K562 (cell line): ENCODE data around the gene OR10T2. TPM values are rescaled to one million over a fixed set of nuclear protein-coding genes. Genes with fewer than 3 reads are reported as not detected.

Source experiments
- ATAC-seq: fragments of 200-7000 bp; cut with Tn5 transposase; 3 replicates; pipeline ENCODE4 v1.9.1; 2020; ENCODE audit warnings: moderate library complexity
- BruUV-seq: library from RNA; stranded (reverse); fragments of 400-500 nt; replicated peaks from 2 replicates; lab custom pipeline; 2021; lab: Mats Ljungman, UMichigan
- CTCF ChIA-PET: fragments of 300-600 bp; formaldehyde crosslinking; extraction: SDS; loops from one replicate; lab custom pipeline; 2021; ENCODE audit warnings: low intra/inter-chr PET ratio; lab: Yijun Ruan, JAX
- POLR2A ChIA-PET: fragments of 300-600, 350-650 bp; sonication (Branson Sonifier 250); formaldehyde crosslinking; extraction: SDS; loops from one replicate; lab custom pipeline; 2021; ENCODE audit warnings: antibody characterized with exemption, inconsistent platforms; lab: Yijun Ruan, JAX
- DNase-seq, 4 experiments: peaks; one replicate each; pipeline versions ENCODE4 v3.0.0 to v3.0.0-alpha.2; 2011 to 2018; ENCODE audit warnings: low spot score in 3 of 4, mixed read lengths in 3 of 4; ENCODE audit errors: extremely low read depth in 1 of 4
- FAIRE-seq: peaks from 2 replicates; lab custom pipeline; 2011; peaks lifted over from hg19 to GRCh38; lab: Jason Lieb, UNC
- H2AFZ ChIP-seq: 2 replicates; pipeline ENCODE4 v1.6.0; 2011; ENCODE audit warnings: low read depth, low read length, control low read depth, inconsistent platforms
- H3K27ac ChIP-seq: fragments of 200-600 bp; 3 replicates; pipeline ENCODE4 v1.8.0; 2011; ENCODE audit warnings: low read depth, mild to moderate bottlenecking, control low read depth, inconsistent platforms, low read length, moderate library complexity, mixed read lengths; ENCODE audit errors: extremely low read depth
- H3K27me3 ChIP-seq, 2 experiments: fragments of 300-600 bp in 1 of 2; 2 replicates in 1 of 2; 3 replicates in 1 of 2; pipeline versions ENCODE4 v1.6.0 to v1.8.0; 2011; ENCODE audit warnings: inconsistent platforms in 2 of 2, low read length in 2 of 2, mild to moderate bottlenecking in 1 of 2, mixed read lengths in 1 of 2, moderate library complexity in 1 of 2; ENCODE audit not compliant: control insufficient read depth in 2 of 2, insufficient read depth in 2 of 2
- H3K36me3 ChIP-seq: fragments of 300-600 bp; 3 replicates; pipeline ENCODE4 v1.8.0; 2011; ENCODE audit warnings: mild to moderate bottlenecking, low read length, inconsistent platforms; ENCODE audit not compliant: control insufficient read depth, insufficient read depth
- H3K4me1 ChIP-seq, 2 experiments: fragments of 200-600 bp in 1 of 2; replicated peaks in 1 of 2; 2 replicates in 1 of 2; 3 replicates in 1 of 2; pipeline versions ENCODE4 v1.5.1 to v1.8.0; 2011; ENCODE audit warnings: inconsistent platforms in 2 of 2, low read length in 2 of 2, mild to moderate bottlenecking in 1 of 2, mixed read lengths in 1 of 2, moderate library complexity in 1 of 2; ENCODE audit not compliant: control insufficient read depth in 2 of 2, insufficient read depth in 2 of 2
- H3K4me2 ChIP-seq: 2 replicates; pipeline ENCODE4 v1.6.1; 2011; ENCODE audit warnings: low read length, control low read depth, inconsistent platforms, mixed read lengths; ENCODE audit not compliant: insufficient read depth
- H3K4me3 ChIP-seq: fragments of 200-600 bp; sonication (generic), shearing (Covaris generic); 2 replicates; pipeline ENCODE4 v1.5.1; 2016; ENCODE audit warnings: control low read depth, inconsistent platforms
- H3K79me2 ChIP-seq: fragments of 200-600 bp; 3 replicates; pipeline ENCODE4 v1.8.0; 2011; ENCODE audit warnings: low read length, inconsistent platforms; ENCODE audit not compliant: control insufficient read depth, insufficient read depth
- H3K9ac ChIP-seq, 2 experiments: 2 replicates each; pipeline versions ENCODE4 v1.6.0 to v1.6.1; 2011; ENCODE audit warnings: low read depth in 2 of 2, low read length in 2 of 2, control low read depth in 1 of 2, inconsistent platforms in 1 of 2, mild to moderate bottlenecking in 1 of 2, mixed read lengths in 1 of 2; ENCODE audit not compliant: insufficient read depth in 1 of 2
- H3K9me1 ChIP-seq: one replicate; pipeline ENCODE4 v1.6.0; 2011; ENCODE audit warnings: inconsistent platforms, mild to moderate bottlenecking, low read length, moderate library complexity; ENCODE audit not compliant: control insufficient read depth, insufficient read depth
- H3K9me3 ChIP-seq: replicated peaks from 2 replicates; pipeline ENCODE4 v1.5.1; 2011; ENCODE audit warnings: low read depth, low read length, inconsistent platforms; ENCODE audit not compliant: control insufficient read depth, insufficient read depth
- H4K20me1 ChIP-seq: replicated peaks from 2 replicates; pipeline ENCODE4 v1.6.1; 2011; ENCODE audit warnings: low read length, inconsistent platforms, mixed read lengths; ENCODE audit not compliant: control insufficient read depth, insufficient read depth
- ARNT ChIP-seq, 2 experiments: fragments of 450-650 bp; IDR thresholded peaks; 2 replicates each; pipeline ENCODE4 v1.6.1; 2016; ENCODE audit warnings: mild to moderate bottlenecking in 1 of 2
- DNMT1 ChIP-seq: fragments of 450-650 bp; IDR thresholded peaks from 2 replicates; pipeline ENCODE4 v1.6.1; 2016; ENCODE audit warnings: antibody characterized with exemption, mild to moderate bottlenecking
- ELF4 ChIP-seq: fragments of 450-650 bp; formaldehyde crosslinking; IDR thresholded peaks from 2 replicates; pipeline ENCODE4 v1.4.0; 2022; ENCODE audit warnings: missing genetic modification characterization
- GTF2F1 ChIP-seq: IDR thresholded peaks from 2 replicates; pipeline ENCODE4 v1.6.1; 2011; ENCODE audit warnings: low read depth, low read length, improper control_type of control experiment
- RBM22 ChIP-seq: fragments of 200-400 bp; formaldehyde crosslinking; IDR thresholded peaks from 2 replicates; pipeline ENCODE4 v1.6.1; 2018; ENCODE audit warnings: low read length, low read depth; ENCODE audit not compliant: poor library complexity, severe bottlenecking
- STAT5B ChIP-seq: fragments of 250-450 bp; sonication (Bioruptor Pico); IDR thresholded peaks from 2 replicates; pipeline ENCODE4 v1.8.0; 2021; ENCODE audit warnings: mild to moderate bottlenecking, inconsistent platforms
- TCF3 ChIP-seq: sonication (generic); formaldehyde crosslinking; IDR thresholded peaks from 2 replicates; pipeline ENCODE4 v1.4.0; 2020; ENCODE audit warnings: mild to moderate bottlenecking, missing genetic modification reagents
- ZC3H8 ChIP-seq: fragments of 450-650 bp; IDR thresholded peaks from 2 replicates; pipeline ENCODE4 v1.6.1; 2017
- ZNF551 ChIP-seq: fragments of 250-450 bp; sonication (Bioruptor Pico); IDR thresholded peaks from 2 replicates; pipeline ENCODE4 v1.5.0; 2021; ENCODE audit warnings: mild to moderate bottlenecking, moderate library complexity
- in situ Hi-C: fragments of 300-500 bp; cut with MboI; formaldehyde crosslinking; loops from 4 replicates; pipeline ENCODE4 v1.15.0; 2018; ENCODE audit warnings: inconsistent platforms, mixed read lengths
- intact Hi-C: fragments of 100-400 bp; cut with micrococcal nuclease; formaldehyde crosslinking; loops from 2 replicates; pipeline ENCODE4 v1.14.2; 2022
- polyA plus RNA-seq, 8 experiments: library from polyadenylated mRNA; depleted of rRNA in 4 of 8; stranded (reverse) in 5 of 8; unstranded in 3 of 8; fragments of >200 nt; fragmentation: Nextera tagmentation in 2 of 8; fragmentation: Illumina TruSeq in 1 of 8; extraction: Ambion mirVana in 2 of 8; extraction: Trizol in 1 of 8; gene quantifications; 2 replicates each; pipeline versions ENCODE4 v1.2.1 to v1.2.3, GENCODE V29; 2011 to 2014; ENCODE audit warnings: inconsistent platforms in 1 of 8, missing spikeins in 1 of 8
- total RNA-seq, 7 experiments: library from RNA; depleted of rRNA in 6 of 7; stranded (reverse); fragments of >200 nt in 6 of 7; fragmentation: Illumina TruSeq in 2 of 7; extraction: Trizol in 2 of 7; gene quantifications; 2 replicates each; pipeline versions ENCODE4 v1.2.1 to v1.2.3, GENCODE V29; 2011 to 2021; ENCODE audit warnings: low replicate concordance in 1 of 7
- TF ChIP-seq, protein P1 (sequence below): fragments of 250-450 bp; sonication (Bioruptor Pico); IDR thresholded peaks from 2 replicates; pipeline ENCODE4 v1.5.0; 2022; ENCODE audit warnings: mild to moderate bottlenecking
- TF ChIP-seq, protein P2 (sequence below), 2 experiments: fragments of 250-450 bp in 1 of 2; fragments of 450-650 bp in 1 of 2; sonication (Bioruptor Pico) in 1 of 2; IDR thresholded peaks; 2 replicates each; pipeline versions ENCODE4 v1.6.1 to v1.8.0; 2016 to 2021; ENCODE audit warnings: mild to moderate bottlenecking in 2 of 2, moderate library complexity in 2 of 2, missing compliant biosample characterization in 1 of 2, missing genetic modification characterization in 1 of 2
- TF ChIP-seq, protein P3 (sequence below), 2 experiments: fragments of 450-650 bp; IDR thresholded peaks; 2 replicates each; pipeline ENCODE4 v1.6.1; 2018; ENCODE audit warnings: mild to moderate bottlenecking in 2 of 2, low read depth in 1 of 2; ENCODE audit not compliant: partially characterized antibody in 2 of 2
- TF ChIP-seq, protein P4 (sequence below): fragments of 150-350 bp; conservative IDR thresholded peaks from 2 replicates; pipeline ENCODE4 v1.6.1; 2014; ENCODE audit warnings: low read length
- TF ChIP-seq, protein P5 (sequence below): sonication (generic); formaldehyde crosslinking; IDR thresholded peaks from 2 replicates; pipeline ENCODE4 v1.8.0; 2022; ENCODE audit warnings: mild to moderate bottlenecking, missing genetic modification reagents

The OR10T2 gene
- total and polyA plus RNA-seq, 9 of the 15 experiments (the other 6 are each of a cell fraction or from before 2014, with no cell fraction given) = not detected

DNA sequence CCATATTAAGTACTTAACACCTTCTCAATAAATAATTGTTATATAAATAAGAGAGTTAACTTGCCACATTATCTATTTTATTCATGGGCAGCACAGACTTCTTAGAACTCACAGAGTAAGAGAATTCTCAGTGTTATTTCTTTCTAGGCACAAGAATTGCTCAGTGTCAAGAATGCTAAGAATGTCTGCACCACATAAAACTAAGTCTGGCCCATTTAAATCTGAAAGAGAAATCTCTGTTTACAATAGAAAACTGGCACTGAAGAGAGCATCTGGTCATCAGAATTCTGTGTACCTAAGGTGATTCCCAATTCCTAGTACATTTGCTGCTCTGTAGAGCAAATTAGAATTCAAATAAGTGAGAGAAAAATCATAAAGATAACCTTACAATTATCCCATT is 22.9 kb upstream of the OR10T2 start:
- FAIRE-seq (no peak), DNase-seq (no peak), ATAC-seq (no peak)
- Histone ChIP-seq H3K4me1 (no peaks in the 10 kb centered on the region), H3K9ac (no peak overlapping the region), H3K79me2 (no peaks in the 10 kb centered on the region), H4K20me1 (no peaks in the 10 kb centered on the region), H3K4me3 (no peak overlapping the region), H3K36me3 (no peaks in the 10 kb centered on the region), H2AFZ (no peak overlapping the region), H3K4me2 (no peak overlapping the region), H3K27ac (no peak overlapping the region), H3K9me3 (no peaks in the 10 kb centered on the region), H3K27me3 (no peaks in the 10 kb centered on the region), H3K9me1 (no peaks in the 10 kb centered on the region)
- in situ Hi-C loops (no loop called here), intact Hi-C loops (no loop called here)
- no TSS peak for BruUV-seq
- POLR2A ChIA-PET = no interaction called here
- CTCF ChIA-PET = no interaction called here
- TF ChIP-seq, protein P1, sequence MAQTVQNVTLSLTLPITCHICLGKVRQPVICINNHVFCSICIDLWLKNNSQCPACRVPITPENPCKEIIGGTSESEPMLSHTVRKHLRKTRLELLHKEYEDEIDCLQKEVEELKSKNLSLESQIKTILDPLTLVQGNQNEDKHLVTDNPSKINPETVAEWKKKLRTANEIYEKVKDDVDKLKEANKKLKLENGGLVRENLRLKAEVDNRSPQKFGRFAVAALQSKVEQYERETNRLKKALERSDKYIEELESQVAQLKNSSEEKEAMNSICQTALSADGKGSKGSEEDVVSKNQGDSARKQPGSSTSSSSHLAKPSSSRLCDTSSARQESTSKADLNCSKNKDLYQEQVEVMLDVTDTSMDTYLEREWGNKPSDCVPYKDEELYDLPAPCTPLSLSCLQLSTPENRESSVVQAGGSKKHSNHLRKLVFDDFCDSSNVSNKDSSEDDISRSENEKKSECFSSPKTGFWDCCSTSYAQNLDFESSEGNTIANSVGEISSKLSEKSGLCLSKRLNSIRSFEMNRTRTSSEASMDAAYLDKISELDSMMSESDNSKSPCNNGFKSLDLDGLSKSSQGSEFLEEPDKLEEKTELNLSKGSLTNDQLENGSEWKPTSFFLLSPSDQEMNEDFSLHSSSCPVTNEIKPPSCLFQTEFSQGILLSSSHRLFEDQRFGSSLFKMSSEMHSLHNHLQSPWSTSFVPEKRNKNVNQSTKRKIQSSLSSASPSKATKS (CRISPR knock-in tag) = no peak
- TF ChIP-seq, protein P2, sequence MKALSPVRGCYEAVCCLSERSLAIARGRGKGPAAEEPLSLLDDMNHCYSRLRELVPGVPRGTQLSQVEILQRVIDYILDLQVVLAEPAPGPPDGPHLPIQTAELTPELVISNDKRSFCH (CRISPR knock-in tag; IDR thresholded peaks at IDR 0.05) = no peak
- TF ChIP-seq, protein P2 (tag; IDR thresholded peaks at IDR 0.05) = no peak
- TF ChIP-seq ELF4 (CRISPR knock-in tag) (no peak), ARNT (IDR thresholded peaks at IDR 0.05) (no peak), RBM22 (no peak), ZC3H8 (no peak), GTF2F1 (no peak), DNMT1 (no peak), STAT5B (CRISPR knock-in tag) (no peak), TCF3 (CRISPR knock-in tag) (no peak), ZNF551 (no peak)
- TF ChIP-seq, protein P3, sequence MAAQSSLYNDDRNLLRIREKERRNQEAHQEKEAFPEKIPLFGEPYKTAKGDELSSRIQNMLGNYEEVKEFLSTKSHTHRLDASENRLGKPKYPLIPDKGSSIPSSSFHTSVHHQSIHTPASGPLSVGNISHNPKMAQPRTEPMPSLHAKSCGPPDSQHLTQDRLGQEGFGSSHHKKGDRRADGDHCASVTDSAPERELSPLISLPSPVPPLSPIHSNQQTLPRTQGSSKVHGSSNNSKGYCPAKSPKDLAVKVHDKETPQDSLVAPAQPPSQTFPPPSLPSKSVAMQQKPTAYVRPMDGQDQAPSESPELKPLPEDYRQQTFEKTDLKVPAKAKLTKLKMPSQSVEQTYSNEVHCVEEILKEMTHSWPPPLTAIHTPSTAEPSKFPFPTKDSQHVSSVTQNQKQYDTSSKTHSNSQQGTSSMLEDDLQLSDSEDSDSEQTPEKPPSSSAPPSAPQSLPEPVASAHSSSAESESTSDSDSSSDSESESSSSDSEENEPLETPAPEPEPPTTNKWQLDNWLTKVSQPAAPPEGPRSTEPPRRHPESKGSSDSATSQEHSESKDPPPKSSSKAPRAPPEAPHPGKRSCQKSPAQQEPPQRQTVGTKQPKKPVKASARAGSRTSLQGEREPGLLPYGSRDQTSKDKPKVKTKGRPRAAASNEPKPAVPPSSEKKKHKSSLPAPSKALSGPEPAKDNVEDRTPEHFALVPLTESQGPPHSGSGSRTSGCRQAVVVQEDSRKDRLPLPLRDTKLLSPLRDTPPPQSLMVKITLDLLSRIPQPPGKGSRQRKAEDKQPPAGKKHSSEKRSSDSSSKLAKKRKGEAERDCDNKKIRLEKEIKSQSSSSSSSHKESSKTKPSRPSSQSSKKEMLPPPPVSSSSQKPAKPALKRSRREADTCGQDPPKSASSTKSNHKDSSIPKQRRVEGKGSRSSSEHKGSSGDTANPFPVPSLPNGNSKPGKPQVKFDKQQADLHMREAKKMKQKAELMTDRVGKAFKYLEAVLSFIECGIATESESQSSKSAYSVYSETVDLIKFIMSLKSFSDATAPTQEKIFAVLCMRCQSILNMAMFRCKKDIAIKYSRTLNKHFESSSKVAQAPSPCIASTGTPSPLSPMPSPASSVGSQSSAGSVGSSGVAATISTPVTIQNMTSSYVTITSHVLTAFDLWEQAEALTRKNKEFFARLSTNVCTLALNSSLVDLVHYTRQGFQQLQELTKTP (IDR thresholded peaks at IDR 0.05; ENCODE audit: low read depth in 1 of 2, partially characterized antibody in 2 of 2) = no peak
- TF ChIP-seq, protein P4, sequence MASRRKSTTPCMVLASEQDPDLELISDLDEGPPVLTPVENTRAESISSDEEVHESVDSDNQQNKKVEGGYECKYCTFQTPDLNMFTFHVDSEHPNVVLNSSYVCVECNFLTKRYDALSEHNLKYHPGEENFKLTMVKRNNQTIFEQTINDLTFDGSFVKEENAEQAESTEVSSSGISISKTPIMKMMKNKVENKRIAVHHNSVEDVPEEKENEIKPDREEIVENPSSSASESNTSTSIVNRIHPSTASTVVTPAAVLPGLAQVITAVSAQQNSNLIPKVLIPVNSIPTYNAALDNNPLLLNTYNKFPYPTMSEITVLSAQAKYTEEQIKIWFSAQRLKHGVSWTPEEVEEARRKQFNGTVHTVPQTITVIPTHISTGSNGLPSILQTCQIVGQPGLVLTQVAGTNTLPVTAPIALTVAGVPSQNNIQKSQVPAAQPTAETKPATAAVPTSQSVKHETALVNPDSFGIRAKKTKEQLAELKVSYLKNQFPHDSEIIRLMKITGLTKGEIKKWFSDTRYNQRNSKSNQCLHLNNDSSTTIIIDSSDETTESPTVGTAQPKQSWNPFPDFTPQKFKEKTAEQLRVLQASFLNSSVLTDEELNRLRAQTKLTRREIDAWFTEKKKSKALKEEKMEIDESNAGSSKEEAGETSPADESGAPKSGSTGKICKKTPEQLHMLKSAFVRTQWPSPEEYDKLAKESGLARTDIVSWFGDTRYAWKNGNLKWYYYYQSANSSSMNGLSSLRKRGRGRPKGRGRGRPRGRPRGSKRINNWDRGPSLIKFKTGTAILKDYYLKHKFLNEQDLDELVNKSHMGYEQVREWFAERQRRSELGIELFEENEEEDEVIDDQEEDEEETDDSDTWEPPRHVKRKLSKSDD = no peak
- TF ChIP-seq, protein P5, sequence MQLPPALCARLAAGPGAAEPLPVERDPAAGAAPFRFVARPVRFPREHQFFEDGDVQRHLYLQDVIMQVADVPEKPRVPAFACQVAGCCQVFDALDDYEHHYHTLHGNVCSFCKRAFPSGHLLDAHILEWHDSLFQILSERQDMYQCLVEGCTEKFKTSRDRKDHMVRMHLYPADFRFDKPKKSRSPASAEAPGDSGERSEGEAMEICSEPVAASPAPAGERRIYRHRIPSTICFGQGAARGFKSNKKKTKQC (CRISPR knock-in tag) = no peak
